Measurements from ENCODE around the gene EBNA1BP2.
"Not testable (repeated sequence)": the region's sequence is repeated elsewhere in the genome, so short reads cannot be mapped to it uniquely, and the experiment has no call there.

EBNA1BP2 gene

GRCh38 chr1:43217747-43218146, 45.7 kb upstream of the EBNA1BP2 start:
- TF ChIP-seq CSDC2 (CRISPR knock-in tag; IDR thresholded peaks at IDR 0.05) (no peak), ZNF8 (CRISPR knock-in tag; IDR thresholded peaks at IDR 0.05) (no peak), TSHZ2 (CRISPR knock-in tag; IDR thresholded peaks at IDR 0.05) (no peak), CREB5 (CRISPR knock-in tag; IDR thresholded peaks at IDR 0.05; ENCODE audit: low read depth) (no peak), ZNF565 (CRISPR knock-in tag; conservative IDR thresholded peaks at IDR 0.05; ENCODE audit: low read depth) (no peak), ESRRG (CRISPR knock-in tag; IDR thresholded peaks at IDR 0.05) (no peak), ZFP3 (CRISPR knock-in tag; IDR thresholded peaks at IDR 0.05) (no peak)
- ATAC-seq = no peak

- TF ChIP-seq TSHZ2 (CRISPR knock-in tag; IDR thresholded peaks at IDR 0.05) (no peak), OSR1 (CRISPR knock-in tag; IDR thresholded peaks at IDR 0.05) (no peak), ISL1 (CRISPR knock-in tag; IDR thresholded peaks at IDR 0.05) (no peak), ZNF8 (CRISPR knock-in tag; IDR thresholded peaks at IDR 0.05) (no peak)
- ATAC-seq = no peak
These were observed 42.7 kb upstream of the EBNA1BP2 start for GRCh38 chr1:43214501-43215444.

- not testable (repeated sequence) for ATAC-seq
These were observed 36.2 kb upstream of the EBNA1BP2 start for GRCh38 chr1:43208277-43208676.

- TF ChIP-seq PATZ1 (CRISPR knock-in tag; IDR thresholded peaks at IDR 0.05; ENCODE audit: borderline replicate concordance) = no peak
- TF ChIP-seq ZNF8 (CRISPR knock-in tag; IDR thresholded peaks at IDR 0.05) = no peak; the same call in 1 of the 2 replicates
- no peak for TF ChIP-seq OSR1 (CRISPR knock-in tag; IDR thresholded peaks at IDR 0.05)
- TF ChIP-seq CREB5 (CRISPR knock-in tag; IDR thresholded peaks at IDR 0.05; ENCODE audit: low read depth) = no peak
- TF ChIP-seq ZFP30 (CRISPR knock-in tag; IDR thresholded peaks at IDR 0.05) = no peak
- no peak for TF ChIP-seq CSDC2 (CRISPR knock-in tag; IDR thresholded peaks at IDR 0.05)
- TF ChIP-seq TOX (CRISPR knock-in tag; IDR thresholded peaks at IDR 0.05; ENCODE audit: borderline replicate concordance) = no peak
- no peak for TF ChIP-seq ZNF565 (CRISPR knock-in tag; conservative IDR thresholded peaks at IDR 0.05; ENCODE audit: low read depth)
- no peak for TF ChIP-seq GLIS3 (CRISPR knock-in tag; IDR thresholded peaks at IDR 0.05)
- TF ChIP-seq BACH2 (CRISPR knock-in tag; IDR thresholded peaks at IDR 0.05; ENCODE audit: borderline replicate concordance) = no peak
- TF ChIP-seq ISL1 (CRISPR knock-in tag; IDR thresholded peaks at IDR 0.05) = no peak
- no peak for TF ChIP-seq ZFP3 (CRISPR knock-in tag; IDR thresholded peaks at IDR 0.05)
- no peak for TF ChIP-seq CSRNP3 (CRISPR knock-in tag; IDR thresholded peaks at IDR 0.05)
- no peak for TF ChIP-seq SNAI2 (CRISPR knock-in tag; IDR thresholded peaks at IDR 0.05)
- no peak for TF ChIP-seq ZNF70 (CRISPR knock-in tag; IDR thresholded peaks at IDR 0.05)
- no peak for TF ChIP-seq ZC3H10 (CRISPR knock-in tag; IDR thresholded peaks at IDR 0.05)
- TF ChIP-seq POU6F1 (CRISPR knock-in tag; IDR thresholded peaks at IDR 0.05; ENCODE audit: borderline replicate concordance, low read depth) = no peak
- no peak for TF ChIP-seq TCF4 (CRISPR knock-in tag; IDR thresholded peaks at IDR 0.05; ENCODE audit: borderline replicate concordance)
- ATAC-seq = no peak
These were observed 35.3 kb upstream of the EBNA1BP2 start for GRCh38 chr1:43207229-43207853.
